HEK293T (cell line): ENCODE data around the gene TRMT11.

Experiments used
- CTBP1 ChIP-seq: fragments of 450-650 bp; IDR thresholded peaks from 2 replicates; pipeline ENCODE4 v1.6.1; 2016; ENCODE audit warnings: borderline replicate concordance
- FOXM1 ChIP-seq: fragments of 450-650 bp; IDR thresholded peaks from 2 replicates; pipeline ENCODE4 v1.6.1; 2017; ENCODE audit warnings: mild to moderate bottlenecking, borderline replicate concordance
- TARDBP ChIP-seq: fragments of 450-650 bp; IDR thresholded peaks from 2 replicates; pipeline ENCODE4 v1.6.1; 2016
- ZNF384 ChIP-seq: fragments of 450-650 bp; IDR thresholded peaks from 2 replicates; pipeline ENCODE4 v1.6.1; 2016

GRCh38 chr6:125986301-125987025 lies at the start of gene TRMT11:
- TF ChIP-seq CTBP1 (0 out of 2 replicates have a peak, but pooled peaks have one; percentile 3), ZNF384 (no peak), TARDBP (no peak), FOXM1 (no peak)
